HepG2 (cell line): ENCODE data around the gene HOXD3. TPM values are rescaled to one million over a fixed set of nuclear protein-coding genes. Genes with fewer than 3 reads are reported as not detected.

ENCODE experiments used
- ARID5B ChIP-seq: IDR thresholded peaks from 2 replicates; pipeline ENCODE4 v1.4.0; 2020; ENCODE audit warnings: mild to moderate bottlenecking, missing genetic modification reagents
- HNF4G ChIP-seq, 2 experiments: sonication (generic) in 1 of 2; formaldehyde crosslinking in 1 of 2; IDR thresholded peaks; 2 replicates each; pipeline versions ENCODE4 v1.4.0 to v1.6.1; 2011 to 2020; ENCODE audit warnings: borderline replicate concordance in 2 of 2, low read depth in 2 of 2, mild to moderate bottlenecking in 2 of 2, low read length in 1 of 2, missing genetic modification reagents in 1 of 2, moderate library complexity in 1 of 2
- IRF9 ChIP-seq: sonication (generic); formaldehyde crosslinking; IDR thresholded peaks from 2 replicates; pipeline ENCODE4 v1.8.0; 2022; ENCODE audit warnings: missing genetic modification reagents, mild to moderate bottlenecking, borderline replicate concordance
- NFKB2 ChIP-seq: sonication (generic); formaldehyde crosslinking; IDR thresholded peaks from 2 replicates; pipeline ENCODE4 v1.4.0; 2020; ENCODE audit warnings: missing genetic modification reagents, borderline replicate concordance
- RXRB ChIP-seq: IDR thresholded peaks from 2 replicates; pipeline ENCODE4 v1.6.1; 2016; ENCODE audit warnings: borderline replicate concordance, missing genetic modification reagents, missing compliant biosample characterization
- SOX5 ChIP-seq: IDR thresholded peaks from 2 replicates; pipeline ENCODE4 v1.6.1; 2016; ENCODE audit warnings: borderline replicate concordance
- TARDBP ChIP-seq: sonication (generic); formaldehyde crosslinking; IDR thresholded peaks from 2 replicates; pipeline ENCODE4 v1.8.0; 2022; ENCODE audit warnings: mild to moderate bottlenecking, missing genetic modification reagents
- TCF7 ChIP-seq: sonication (generic); IDR thresholded peaks from 2 replicates; pipeline ENCODE4 v1.6.1; 2016; ENCODE audit warnings: antibody characterized with exemption, low read depth
- TCF7L2 ChIP-seq: IDR thresholded peaks from 2 replicates; pipeline ENCODE4 v1.6.1; 2011; ENCODE audit warnings: mild to moderate bottlenecking, low read depth, low read length, moderate library complexity
- TOE1 ChIP-seq: sonication (generic); formaldehyde crosslinking; IDR thresholded peaks from 2 replicates; pipeline ENCODE4 v1.4.0; 2020; ENCODE audit warnings: mild to moderate bottlenecking, missing genetic modification reagents
- polyA plus RNA-seq, 8 experiments: library from polyadenylated mRNA; depleted of rRNA in 3 of 8; stranded (reverse) in 7 of 8; unstranded in 1 of 8; fragments of >200 nt; fragmentation: Illumina TruSeq in 4 of 8; extraction: Trizol in 4 of 8; gene quantifications; 2 replicates each; pipeline versions ENCODE4 v1.2.1 to v1.2.3, GENCODE V29; 2011 to 2016; ENCODE audit warnings: low read depth in 4 of 8, missing spikeins in 1 of 8, mixed read lengths in 1 of 8; ENCODE audit not compliant: insufficient read depth in 1 of 8
- total RNA-seq, 5 experiments: library from RNA; depleted of rRNA; stranded (reverse); fragments of >200 nt; fragmentation: Illumina TruSeq; extraction: Trizol; gene quantifications; 2 replicates each; pipeline ENCODE4 v1.2.3, GENCODE V29; 2016; ENCODE audit warnings: low read depth in 1 of 5
- TF ChIP-seq, protein P1 (sequence below): sonication (generic); formaldehyde crosslinking; IDR thresholded peaks from 2 replicates; pipeline ENCODE4 v1.8.0; 2022; ENCODE audit warnings: missing genetic modification reagents, low read depth, mild to moderate bottlenecking, borderline replicate concordance
- TF ChIP-seq, protein P2 (sequence below): sonication (generic); IDR thresholded peaks from 2 replicates; pipeline ENCODE4 v1.6.1; 2016; ENCODE audit warnings: low read depth, borderline replicate concordance

The HOXD3 gene
- total and polyA plus RNA-seq, 2 of the 13 experiments (the other 11 are each of a cell fraction or from before 2014, with no cell fraction given): 0.05 to 0.09 TPM

DNA sequence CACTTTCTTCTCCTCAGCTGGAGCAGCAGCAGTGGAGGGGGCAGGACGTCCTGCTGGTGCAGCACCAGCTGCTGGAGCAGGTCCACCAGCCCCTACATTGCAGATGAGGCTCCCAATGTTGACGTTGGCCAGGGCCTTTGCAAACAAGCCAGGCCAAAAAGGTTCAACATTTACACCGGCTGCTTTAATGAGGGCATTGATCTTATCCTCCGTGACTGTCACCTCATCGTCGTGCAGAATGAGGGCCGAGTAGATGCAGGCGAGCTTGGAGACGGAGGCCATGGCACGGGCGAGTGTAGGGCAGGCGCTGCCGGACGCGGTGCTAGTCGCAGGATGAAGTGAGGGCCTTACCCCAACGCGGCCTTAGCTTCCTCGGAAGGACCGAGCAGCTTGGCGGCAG, 43.9 kb downstream of the HOXD3 start (continued):
- TF ChIP-seq IRF9 (CRISPR knock-in tag): no peak
- TF ChIP-seq HNF4G (IDR thresholded peaks at IDR 0.05; ENCODE audit: borderline replicate concordance, low read depth, low read length): no peak
- TF ChIP-seq HNF4G (CRISPR knock-in tag; IDR thresholded peaks at IDR 0.05; ENCODE audit: borderline replicate concordance, low read depth): no peak
- TF ChIP-seq TCF7: peak; percentile 44; the same call in 1 of the 2 replicates
- TF ChIP-seq RXRB: 0 out of 2 replicates have a peak, but pooled peaks have one; percentile 18
- TF ChIP-seq ARID5B (CRISPR knock-in tag): peak; percentile 33; the same call in 1 of the 2 replicates
- TF ChIP-seq TARDBP (CRISPR knock-in tag): no peak
- TF ChIP-seq, protein P1, sequence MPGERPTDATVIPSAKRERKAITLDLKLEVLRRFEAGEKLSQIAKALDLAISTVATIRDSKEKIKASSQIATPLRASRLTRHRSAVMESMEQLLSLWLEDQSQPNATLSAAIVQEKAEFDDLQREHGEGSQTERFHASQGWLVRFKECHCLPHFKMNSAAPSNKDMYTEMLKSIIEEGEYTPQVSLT: no peak
- no peak for TF ChIP-seq NFKB2 (CRISPR knock-in tag)
- no peak for TF ChIP-seq TOE1 (CRISPR knock-in tag)
- TF ChIP-seq TCF7L2: no peak
- TF ChIP-seq, protein P2, sequence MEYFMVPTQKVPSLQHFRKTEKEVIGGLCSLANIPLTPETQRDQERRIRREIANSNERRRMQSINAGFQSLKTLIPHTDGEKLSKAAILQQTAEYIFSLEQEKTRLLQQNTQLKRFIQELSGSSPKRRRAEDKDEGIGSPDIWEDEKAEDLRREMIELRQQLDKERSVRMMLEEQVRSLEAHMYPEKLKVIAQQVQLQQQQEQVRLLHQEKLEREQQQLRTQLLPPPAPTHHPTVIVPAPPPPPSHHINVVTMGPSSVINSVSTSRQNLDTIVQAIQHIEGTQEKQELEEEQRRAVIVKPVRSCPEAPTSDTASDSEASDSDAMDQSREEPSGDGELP: peak; percentile 21; the same call in 1 of the 2 replicates
- TF ChIP-seq SOX5: no peak
